ENCODE measurements around the gene VMP1.
"Not testable (repeated sequence)": the region's sequence is repeated elsewhere in the genome, so short reads cannot be mapped to it uniquely, and the experiment has no call there.

Gene VMP1

GRCh38 chr17:59814685-59815084, 107.2 kb downstream of the VMP1 start:
- no peak for DNase-seq

- no peak for DNase-seq
Measured at GRCh38 chr17:59815965-59816364, 108.5 kb downstream of the VMP1 start.

- no peak for DNase-seq
Measured at GRCh38 chr17:59825533-59826322, 118.3 kb downstream of the VMP1 start.

GRCh38 chr17:59826706-59827453, 119.4 kb downstream of the VMP1 start:
- no peak for DNase-seq

- no peak for DNase-seq
Measured at GRCh38 chr17:59827721-59828477, 120.4 kb downstream of the VMP1 start.

- DNase-seq = no peak
Measured at GRCh38 chr17:59828478-59828760, 121.0 kb downstream of the VMP1 start.

- not testable (repeated sequence) for DNase-seq
Measured at GRCh38 chr17:59828819-59829216, 121.4 kb downstream of the VMP1 start.

- DNase-seq = no peak
Measured at GRCh38 chr17:59829217-59830006, 122.0 kb downstream of the VMP1 start.

- no peak for DNase-seq
Measured at GRCh38 chr17:59830007-59830630, 122.7 kb downstream of the VMP1 start.

GRCh38 chr17:59830846-59831486, 123.5 kb downstream of the VMP1 start:
- no peak for DNase-seq

- DNase-seq = no peak
Measured at GRCh38 chr17:59832883-59833379, 125.5 kb downstream of the VMP1 start.

- DNase-seq = no peak
Measured at GRCh38 chr17:59837308-59838051, 130.0 kb downstream of the VMP1 start.

- no peak for DNase-seq
Measured at GRCh38 chr17:59838052-59838916, 130.8 kb downstream of the VMP1 start.

- DNase-seq = no peak
Measured at GRCh38 chr17:59839651-59840328, 132.3 kb downstream of the VMP1 start.

- DNase-seq = no peak
Measured at GRCh38 chr17:59840329-59841090, 133.1 kb downstream of the VMP1 start.

GRCh38 chr17:59841091-59841881, 133.8 kb downstream of the VMP1 start:
- not testable (repeated sequence) for DNase-seq

GRCh38 chr17:59841882-59842263, 134.4 kb downstream of the VMP1 start:
- not testable (repeated sequence) for DNase-seq

Data from hippocampal formation (tissue), 2 donors.